Measurements from ENCODE around the gene SAMD13. TPM values are rescaled to one million over a fixed set of nuclear protein-coding genes. Genes with fewer than 3 reads are reported as not detected.

SAMD13 gene
- total and polyA plus RNA-seq, 12 donors: 0.37 to 2.2 (median 1.2) TPM; not detected in 1

GRCh38 chr1:84347271-84347931, 45.9 kb downstream of the SAMD13 start:
- 75 to 80% methylated on average over 6 of the region's 6 CpGs for WGBS, 2 donors
- no peaks in the 10 kb centered on the region for H3K4me1 ChIP-seq
- ATAC-seq (no peak), DNase-seq (no peak)
- no peaks in the 10 kb centered on the region for H3K36me3 ChIP-seq
- H3K4me3 ChIP-seq: no peak overlapping the region
- H3K9me3 ChIP-seq: peaks cover 0 to 4% (median 0%) of the 10 kb centered on the region in 11 donors
- no peak overlapping the region for H3K27ac ChIP-seq
- H3K27me3 ChIP-seq: no peaks in the 10 kb centered on the region
- intact Hi-C loops (cut with DNase I): no loop called here
- no peak for TF ChIP-seq CTCF (IDR thresholded peaks at IDR 0.05)

GRCh38 chr1:84347932-84348555, 46.5 kb downstream of the SAMD13 start:
- no peaks in the 10 kb centered on the region for H3K36me3 ChIP-seq
- no peak for DNase-seq
- TF ChIP-seq CTCF (IDR thresholded peaks at IDR 0.05): no peak
- H3K27me3 ChIP-seq: no peaks in the 10 kb centered on the region
- 81 to 82% methylated on average over 11 of the region's 11 CpGs for WGBS, 2 donors
- no peaks in the 10 kb centered on the region for H3K9me3 ChIP-seq
- no peak overlapping the region for H3K27ac ChIP-seq
- intact Hi-C loops (cut with DNase I): no loop called here
- ATAC-seq: no peak
- H3K4me1 ChIP-seq: no peaks in the 10 kb centered on the region
- no peak overlapping the region for H3K4me3 ChIP-seq

- Histone ChIP-seq H3K27ac (no peak overlapping the region), H3K4me3 (no peak overlapping the region), H3K27me3 (no peaks in the 10 kb centered on the region), H3K9me3 (no peaks in the 10 kb centered on the region), H3K36me3 (no peaks in the 10 kb centered on the region), H3K4me1 (no peaks in the 10 kb centered on the region)
- ATAC-seq (no peak), DNase-seq (no peak)
- no peak for TF ChIP-seq CTCF (IDR thresholded peaks at IDR 0.05)
- intact Hi-C loops (cut with DNase I): no loop called here
- 93 to 95% methylated on average over 1 of the region's 1 CpG for WGBS, 2 donors
These were observed 47.3 kb downstream of the SAMD13 start for GRCh38 chr1:84348759-84349158.

GRCh38 chr1:84350104-84350503, 48.6 kb downstream of the SAMD13 start:
- Histone ChIP-seq H3K27me3 (no peaks in the 10 kb centered on the region), H3K9me3 (no peaks in the 10 kb centered on the region), H3K4me3 (no peak overlapping the region), H3K36me3 (no peaks in the 10 kb centered on the region), H3K4me1 (no peaks in the 10 kb centered on the region), H3K27ac (no peak overlapping the region)
- no peak for TF ChIP-seq CTCF (IDR thresholded peaks at IDR 0.05)
- ATAC-seq (no peak), DNase-seq (no peak)
- 63 to 64% methylated on average over 3 of the region's 3 CpGs for WGBS, 2 donors
- intact Hi-C loops (cut with DNase I): no loop called here

Measured in heart right ventricle (tissue), 16 donors.